ENCODE data around the gene MICALL1.

DNA sequence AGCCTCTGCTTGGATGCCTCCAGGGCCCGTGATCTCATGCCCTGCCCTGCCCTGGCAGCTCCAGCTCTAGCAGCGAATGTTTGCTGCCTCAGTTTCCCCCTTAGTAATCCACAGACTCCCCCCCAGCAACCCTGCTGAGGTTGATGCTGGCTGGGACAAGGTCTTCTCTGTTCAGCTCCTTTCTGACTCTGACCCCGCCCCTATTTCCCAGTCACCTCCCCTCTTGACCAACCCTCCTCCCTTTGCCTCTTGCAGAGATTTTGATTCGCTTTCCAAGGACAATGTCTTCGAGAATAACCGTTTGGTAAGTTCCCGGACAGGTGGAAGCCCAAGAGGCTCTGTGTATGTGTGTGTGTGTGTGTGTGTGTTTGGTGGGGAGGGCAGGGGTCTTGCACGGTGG is 5.6 kb downstream of the MICALL1 start:
- TF ChIP-seq, protein P1, sequence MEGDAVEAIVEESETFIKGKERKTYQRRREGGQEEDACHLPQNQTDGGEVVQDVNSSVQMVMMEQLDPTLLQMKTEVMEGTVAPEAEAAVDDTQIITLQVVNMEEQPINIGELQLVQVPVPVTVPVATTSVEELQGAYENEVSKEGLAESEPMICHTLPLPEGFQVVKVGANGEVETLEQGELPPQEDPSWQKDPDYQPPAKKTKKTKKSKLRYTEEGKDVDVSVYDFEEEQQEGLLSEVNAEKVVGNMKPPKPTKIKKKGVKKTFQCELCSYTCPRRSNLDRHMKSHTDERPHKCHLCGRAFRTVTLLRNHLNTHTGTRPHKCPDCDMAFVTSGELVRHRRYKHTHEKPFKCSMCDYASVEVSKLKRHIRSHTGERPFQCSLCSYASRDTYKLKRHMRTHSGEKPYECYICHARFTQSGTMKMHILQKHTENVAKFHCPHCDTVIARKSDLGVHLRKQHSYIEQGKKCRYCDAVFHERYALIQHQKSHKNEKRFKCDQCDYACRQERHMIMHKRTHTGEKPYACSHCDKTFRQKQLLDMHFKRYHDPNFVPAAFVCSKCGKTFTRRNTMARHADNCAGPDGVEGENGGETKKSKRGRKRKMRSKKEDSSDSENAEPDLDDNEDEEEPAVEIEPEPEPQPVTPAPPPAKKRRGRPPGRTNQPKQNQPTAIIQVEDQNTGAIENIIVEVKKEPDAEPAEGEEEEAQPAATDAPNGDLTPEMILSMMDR (IDR thresholded peaks at IDR 0.05): no peak
- no peak for TF ChIP-seq POLR2A (IDR thresholded peaks at IDR 0.05)
